Thyroid gland (tissue), 4 donors: ENCODE measurements around the gene PMFBP1.

Experiments
- CTCF ChIP-seq, 6 experiments: fragments of 200-600 bp in 3 of 6; fragments of 450-650 bp in 3 of 6; sonication (generic) in 3 of 6; IDR thresholded peaks; one replicate each; pipeline ENCODE4 v1.5.1; 2016 to 2019; ENCODE audit warnings: antibody characterized with exemption in 6 of 6, mild to moderate bottlenecking in 2 of 6, inconsistent platforms in 1 of 6, moderate library complexity in 1 of 6
- POLR2A ChIP-seq, 2 donors: fragments of 450-650 bp; IDR thresholded peaks; one replicate each; pipeline ENCODE4 v1.6.1; 2017; ENCODE audit warnings: antibody characterized with exemption in 2 of 2, mild to moderate bottlenecking in 2 of 2, moderate library complexity in 1 of 2

GRCh38 chr16:72202014-72202413 is 30.1 kb upstream of the PMFBP1 start:
- TF ChIP-seq POLR2A (IDR thresholded peaks at IDR 0.05) (no peak), CTCF (IDR thresholded peaks at IDR 0.05) (no peak)
